Upper lobe of left lung (tissue), 6 donors: ENCODE results near the gene MEGF10. TPM values are rescaled to one million over a fixed set of nuclear protein-coding genes. Genes with fewer than 3 reads are reported as not detected.

Source experiments
- ATAC-seq, 2 donors: fragments of 200-7000 bp; cut with Tn5 transposase; one replicate each; pipeline ENCODE4 v1.9.1; 2022; ENCODE audit warnings: mild to moderate bottlenecking in 2 of 2, moderate library complexity in 2 of 2; ENCODE audit not compliant: low FRiP score in 2 of 2
- DNase-seq, 2 donors: peaks; one replicate each; pipeline ENCODE4 v3.0.0-alpha.2; 2019 to 2020
- H3K27ac ChIP-seq, 4 donors: fragments of 200-600 bp; sonication (generic); one replicate each; pipeline ENCODE4 v1.5.1; 2016 to 2019
- H3K27me3 ChIP-seq, 4 donors: fragments of 200-600 bp; sonication (generic); one replicate each; pipeline ENCODE4 v1.5.1; 2017 to 2019
- H3K36me3 ChIP-seq, 4 donors: fragments of 200-600 bp; sonication (generic); one replicate each; pipeline ENCODE4 v1.5.1; 2016 to 2019
- H3K4me1 ChIP-seq, 4 donors: fragments of 200-600 bp; sonication (generic); one replicate each; pipeline ENCODE4 v1.5.1; 2018 to 2019
- H3K4me3 ChIP-seq, 4 donors: fragments of 200-600 bp; sonication (generic); one replicate each; pipeline ENCODE4 v1.5.1; 2017 to 2019; ENCODE audit warnings: mild to moderate bottlenecking in 2 of 4, moderate library complexity in 1 of 4
- H3K9me3 ChIP-seq, 4 donors: fragments of 200-600 bp; sonication (generic); one replicate each; pipeline ENCODE4 v1.5.1; 2018 to 2019
- EP300 ChIP-seq, 4 donors: sonication (generic); formaldehyde crosslinking; IDR thresholded peaks; one replicate each; pipeline ENCODE4 v1.5.1; 2017; ENCODE audit warnings: antibody characterized with exemption in 4 of 4, control low read depth in 2 of 4
- POLR2A ChIP-seq, 4 donors: fragments of 450-650 bp; IDR thresholded peaks; one replicate each; pipeline ENCODE4 v1.5.1; 2016 to 2017; ENCODE audit warnings: antibody characterized with exemption in 4 of 4, mild to moderate bottlenecking in 2 of 4
- POLR2AphosphoS5 ChIP-seq, 2 donors: sonication (generic); formaldehyde crosslinking; IDR thresholded peaks; one replicate each; pipeline ENCODE4 v1.5.1; 2017; ENCODE audit warnings: antibody characterized with exemption in 2 of 2
- WGBS, 2 donors: methylation state at CpG; one replicate each; pipeline ENCODE4 v1.1.5; 2017 to 2018; 5-methylcytosine and 5-hydroxymethylcytosine counted together
- total RNA-seq, 6 donors: library from RNA; depleted of rRNA in 4 of 6; stranded (reverse); fragments of >200 nt in 4 of 6; gene quantifications; one replicate each; pipeline versions ENCODE4 v1.1.0 to v1.2.1, GENCODE V29; 2016 to 2021
- TF ChIP-seq, protein P1 (sequence below), 6 experiments: fragments of 450-650 bp in 4 of 6; fragments of 200-600 bp in 2 of 6; sonication (generic) in 2 of 6; IDR thresholded peaks; one replicate each; pipeline ENCODE4 v1.5.1; 2016 to 2019; ENCODE audit warnings: antibody characterized with exemption in 6 of 6
- donor health status: DM: no; HTN: no; CAD: no; lungs with moderate emphysema.
- donor health status: DM: no; HTN: yes; CAD: no; lungs with severe emphysema.

MEGF10 gene
- total RNA-seq, 6 donors from 2014 or later, result under 0.01 to 3.3 (median 0.17) TPM; not detected in 3

GRCh38 chr5:127410959-127411358 lies 120.4 kb downstream of the MEGF10 start:
- DNase-seq (no peak), ATAC-seq (no peak)
- no peak overlapping the region for H3K27ac ChIP-seq
- 41 to 64% methylated on average over 4 of the region's 4 CpGs for WGBS, 2 donors
- H3K4me3 ChIP-seq, result no peak overlapping the region
- no peaks in the 10 kb centered on the region for H3K4me1 ChIP-seq
- TF ChIP-seq EP300 (IDR thresholded peaks at IDR 0.05) (no peak), POLR2A (IDR thresholded peaks at IDR 0.05) (no peak), POLR2AphosphoS5 (IDR thresholded peaks at IDR 0.05) (no peak)
- TF ChIP-seq, protein P1, sequence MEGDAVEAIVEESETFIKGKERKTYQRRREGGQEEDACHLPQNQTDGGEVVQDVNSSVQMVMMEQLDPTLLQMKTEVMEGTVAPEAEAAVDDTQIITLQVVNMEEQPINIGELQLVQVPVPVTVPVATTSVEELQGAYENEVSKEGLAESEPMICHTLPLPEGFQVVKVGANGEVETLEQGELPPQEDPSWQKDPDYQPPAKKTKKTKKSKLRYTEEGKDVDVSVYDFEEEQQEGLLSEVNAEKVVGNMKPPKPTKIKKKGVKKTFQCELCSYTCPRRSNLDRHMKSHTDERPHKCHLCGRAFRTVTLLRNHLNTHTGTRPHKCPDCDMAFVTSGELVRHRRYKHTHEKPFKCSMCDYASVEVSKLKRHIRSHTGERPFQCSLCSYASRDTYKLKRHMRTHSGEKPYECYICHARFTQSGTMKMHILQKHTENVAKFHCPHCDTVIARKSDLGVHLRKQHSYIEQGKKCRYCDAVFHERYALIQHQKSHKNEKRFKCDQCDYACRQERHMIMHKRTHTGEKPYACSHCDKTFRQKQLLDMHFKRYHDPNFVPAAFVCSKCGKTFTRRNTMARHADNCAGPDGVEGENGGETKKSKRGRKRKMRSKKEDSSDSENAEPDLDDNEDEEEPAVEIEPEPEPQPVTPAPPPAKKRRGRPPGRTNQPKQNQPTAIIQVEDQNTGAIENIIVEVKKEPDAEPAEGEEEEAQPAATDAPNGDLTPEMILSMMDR (IDR thresholded peaks at IDR 0.05), result no peak
- H3K36me3 ChIP-seq, result no peaks in the 10 kb centered on the region
- no peaks in the 10 kb centered on the region for H3K27me3 ChIP-seq
- no peaks in the 10 kb centered on the region for H3K9me3 ChIP-seq

- DNase-seq (no peak), ATAC-seq (no peak)
- Histone ChIP-seq H3K4me1 (no peaks in the 10 kb centered on the region), H3K9me3 (no peaks in the 10 kb centered on the region), H3K36me3 (no peaks in the 10 kb centered on the region), H3K27me3 (no peaks in the 10 kb centered on the region), H3K4me3 (no peak overlapping the region), H3K27ac (no peak overlapping the region)
- 89 to 91% methylated on average over 5 of the region's 5 CpGs for WGBS, 2 donors
- TF ChIP-seq, protein P1 (IDR thresholded peaks at IDR 0.05), result no peak
- TF ChIP-seq POLR2A (IDR thresholded peaks at IDR 0.05) (no peak), POLR2AphosphoS5 (IDR thresholded peaks at IDR 0.05) (no peak), EP300 (IDR thresholded peaks at IDR 0.05) (no peak)
Measured at GRCh38 chr5:127411381-127411780, 120.8 kb downstream of the MEGF10 start.

- Histone ChIP-seq H3K4me3 (no peak overlapping the region), H3K36me3 (no peaks in the 10 kb centered on the region), H3K27ac (no peak overlapping the region), H3K27me3 (no peaks in the 10 kb centered on the region), H3K4me1 (no peaks in the 10 kb centered on the region), H3K9me3 (no peaks in the 10 kb centered on the region)
- ATAC-seq (no peak), DNase-seq (no peak)
- TF ChIP-seq POLR2AphosphoS5 (IDR thresholded peaks at IDR 0.05) (no peak), POLR2A (IDR thresholded peaks at IDR 0.05) (no peak), EP300 (IDR thresholded peaks at IDR 0.05) (no peak)
- TF ChIP-seq, protein P1 (IDR thresholded peaks at IDR 0.05), result no peak
- 94 to 100% methylated on average over 3 of the region's 3 CpGs for WGBS, 2 donors
Measured at GRCh38 chr5:127412698-127413097, 122.1 kb downstream of the MEGF10 start.

- ATAC-seq (no peak), DNase-seq (no peak)
- Histone ChIP-seq H3K36me3 (no peaks in the 10 kb centered on the region), H3K27ac (no peak overlapping the region), H3K4me1 (no peaks in the 10 kb centered on the region), H3K9me3 (no peaks in the 10 kb centered on the region), H3K4me3 (no peak overlapping the region), H3K27me3 (no peaks in the 10 kb centered on the region)
- 74 to 77% methylated on average over 2 of the region's 2 CpGs for WGBS, 2 donors
- TF ChIP-seq POLR2AphosphoS5 (IDR thresholded peaks at IDR 0.05) (no peak), POLR2A (IDR thresholded peaks at IDR 0.05) (no peak), EP300 (IDR thresholded peaks at IDR 0.05) (no peak)
- TF ChIP-seq, protein P1 (IDR thresholded peaks at IDR 0.05), result no peak
Measured at GRCh38 chr5:127415034-127415433, 124.4 kb downstream of the MEGF10 start.

- no peaks in the 10 kb centered on the region for H3K4me1 ChIP-seq
- DNase-seq, result no peak
- no peaks in the 10 kb centered on the region for H3K9me3 ChIP-seq
- H3K27ac ChIP-seq, result no peak overlapping the region
- no peaks in the 10 kb centered on the region for H3K36me3 ChIP-seq
- no peak overlapping the region for H3K4me3 ChIP-seq
- H3K27me3 ChIP-seq, result no peaks in the 10 kb centered on the region
- 92 to 94% methylated on average over 4 of the region's 4 CpGs for WGBS, 2 donors
- ATAC-seq, result no peak
- TF ChIP-seq POLR2A (IDR thresholded peaks at IDR 0.05) (no peak), POLR2AphosphoS5 (IDR thresholded peaks at IDR 0.05) (no peak), EP300 (IDR thresholded peaks at IDR 0.05) (no peak)
- TF ChIP-seq, protein P1 (IDR thresholded peaks at IDR 0.05), result no peak
Measured at GRCh38 chr5:127416906-127417305, 126.3 kb downstream of the MEGF10 start.
